Testis (tissue), 3 donors: ENCODE data around the gene SIL1. TPM values are rescaled to one million over a fixed set of nuclear protein-coding genes. Genes with fewer than 3 reads are reported as not detected.

Source experiments
- DNase-seq: peaks from one replicate; pipeline ENCODE4 v3.0.0-alpha.2; 2019
- H3K27ac ChIP-seq, 2 donors: fragments of 200-600 bp; sonication (generic); one replicate each; pipeline ENCODE4 v1.5.1; 2019
- H3K27me3 ChIP-seq: fragments of 200-600 bp; sonication (generic); one replicate; pipeline ENCODE4 v1.5.1; 2019
- H3K36me3 ChIP-seq: fragments of 200-600 bp; sonication (generic); one replicate; pipeline ENCODE4 v1.5.1; 2017; ENCODE audit warnings: low read depth; ENCODE audit errors: missing control alignments
- H3K4me1 ChIP-seq: fragments of 200-600 bp; sonication (generic); one replicate; pipeline ENCODE4 v1.5.1; 2019
- H3K4me3 ChIP-seq, 2 donors: fragments of 200-600 bp; sonication (generic); one replicate each; pipeline ENCODE4 v1.5.1; 2017 to 2019
- H3K9me3 ChIP-seq: fragments of 200-600 bp; sonication (generic); one replicate; pipeline ENCODE4 v1.5.1; 2017
- POLR2A ChIP-seq: fragments of 450-650 bp; IDR thresholded peaks from one replicate; pipeline ENCODE4 v1.6.1; 2017; ENCODE audit warnings: antibody characterized with exemption, mild to moderate bottlenecking, moderate library complexity
- WGBS, 2 donors: methylation state at CpG; one replicate each; pipeline ENCODE4 v1.1.5; 2018; 5-methylcytosine and 5-hydroxymethylcytosine counted together
- intact Hi-C: fragments of 100-400 bp; cut with DNase I; formaldehyde crosslinking; loops from one replicate; pipeline ENCODE4 v1.15.1; 2023; ENCODE audit warnings: low total_unique reads
- polyA plus RNA-seq: library from polyadenylated mRNA; stranded (reverse); fragments of 350-450 nt; fragmentation: Illumina TruSeq; extraction: RNeasy Lipid Tissue Mini Kit (QIAGEN cat#74804); gene quantifications from one replicate; pipeline ENCODE4 v1.2.3, GENCODE V29; 2014; ENCODE audit warnings: low read depth, low replicate concordance; ENCODE audit not compliant: insufficient read depth
- total RNA-seq, 2 donors: library from RNA; depleted of rRNA; stranded (reverse); fragments of >200 nt; gene quantifications; one replicate each; pipeline ENCODE4 v1.2.3, GENCODE V29; 2016
- TF ChIP-seq, protein P1 (sequence below), 3 experiments: fragments of 450-650 bp in 2 of 3; fragments of 200-600 bp in 1 of 3; sonication (generic) in 1 of 3; IDR thresholded peaks; one replicate each; pipeline ENCODE4 v1.5.1; 2016 to 2019; ENCODE audit warnings: antibody characterized with exemption in 3 of 3, mild to moderate bottlenecking in 2 of 3, moderate library complexity in 1 of 3

Gene SIL1
- total and polyA plus RNA-seq, 3 donors from 2014 or later = 86.5 to 116 (median 98.2) TPM

GRCh38 chr5:139158791-139159190, 39.4 kb downstream of the SIL1 start:
- Histone ChIP-seq H3K4me1 (peaks cover 15% of the 10 kb centered on the region), H3K27me3 (no peaks in the 10 kb centered on the region), H3K27ac (no peak overlapping the region), H3K9me3 (no peaks in the 10 kb centered on the region), H3K36me3 (no peaks in the 10 kb centered on the region), H3K4me3 (no peak overlapping the region)
- WGBS, 2 donors = 89 to 97% methylated on average over 1 of the region's 1 CpG
- TF ChIP-seq, protein P1, sequence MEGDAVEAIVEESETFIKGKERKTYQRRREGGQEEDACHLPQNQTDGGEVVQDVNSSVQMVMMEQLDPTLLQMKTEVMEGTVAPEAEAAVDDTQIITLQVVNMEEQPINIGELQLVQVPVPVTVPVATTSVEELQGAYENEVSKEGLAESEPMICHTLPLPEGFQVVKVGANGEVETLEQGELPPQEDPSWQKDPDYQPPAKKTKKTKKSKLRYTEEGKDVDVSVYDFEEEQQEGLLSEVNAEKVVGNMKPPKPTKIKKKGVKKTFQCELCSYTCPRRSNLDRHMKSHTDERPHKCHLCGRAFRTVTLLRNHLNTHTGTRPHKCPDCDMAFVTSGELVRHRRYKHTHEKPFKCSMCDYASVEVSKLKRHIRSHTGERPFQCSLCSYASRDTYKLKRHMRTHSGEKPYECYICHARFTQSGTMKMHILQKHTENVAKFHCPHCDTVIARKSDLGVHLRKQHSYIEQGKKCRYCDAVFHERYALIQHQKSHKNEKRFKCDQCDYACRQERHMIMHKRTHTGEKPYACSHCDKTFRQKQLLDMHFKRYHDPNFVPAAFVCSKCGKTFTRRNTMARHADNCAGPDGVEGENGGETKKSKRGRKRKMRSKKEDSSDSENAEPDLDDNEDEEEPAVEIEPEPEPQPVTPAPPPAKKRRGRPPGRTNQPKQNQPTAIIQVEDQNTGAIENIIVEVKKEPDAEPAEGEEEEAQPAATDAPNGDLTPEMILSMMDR (IDR thresholded peaks at IDR 0.05) = no peak
- no peak for TF ChIP-seq POLR2A
- intact Hi-C loops = no loop called here
- no peak for DNase-seq

- Histone ChIP-seq H3K27me3 (no peaks in the 10 kb centered on the region), H3K4me1 (peaks cover 13% of the 10 kb centered on the region), H3K9me3 (no peaks in the 10 kb centered on the region), H3K36me3 (no peaks in the 10 kb centered on the region), H3K4me3 (no peak overlapping the region), H3K27ac (no peak overlapping the region)
- DNase-seq = no peak
- intact Hi-C loops = no loop called here
- no peak for TF ChIP-seq POLR2A
- TF ChIP-seq, protein P1 (IDR thresholded peaks at IDR 0.05) = no peak
These were observed 40.6 kb downstream of the SIL1 start for GRCh38 chr5:139157556-139157955.

DNA sequence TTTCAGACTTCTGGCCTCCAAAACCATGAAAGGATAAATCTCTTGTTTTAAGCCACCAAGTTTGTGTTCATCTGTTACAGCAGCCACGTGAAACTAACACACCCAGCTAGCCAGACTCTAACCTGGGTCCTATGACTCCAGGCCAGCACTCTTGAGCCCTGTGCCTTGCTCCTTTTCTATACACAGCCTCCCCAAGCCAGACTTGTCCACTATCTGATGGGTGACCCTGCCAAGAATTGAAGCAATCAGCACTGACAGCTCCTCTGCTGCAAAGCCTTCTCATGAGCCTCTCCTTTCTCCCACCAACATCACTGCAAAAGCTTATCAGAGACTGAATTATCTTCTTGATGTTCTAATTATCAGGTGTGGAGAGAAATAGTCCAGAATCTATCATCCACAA, 41.4 kb downstream of the SIL1 start:
- DNase-seq = peak; percentile 27
- no peaks in the 10 kb centered on the region for H3K9me3 ChIP-seq
- H3K4me3 ChIP-seq = no peak overlapping the region
- no peaks in the 10 kb centered on the region for H3K36me3 ChIP-seq
- intact Hi-C loops = no loop called here
- H3K27ac ChIP-seq = no peak overlapping the region
- 69 to 89% methylated on average over 1 of the region's 1 CpG for WGBS, 2 donors
- no peaks in the 10 kb centered on the region for H3K27me3 ChIP-seq
- TF ChIP-seq, protein P1 (IDR thresholded peaks at IDR 0.05) = no peak
- no peak for TF ChIP-seq POLR2A
- H3K4me1 ChIP-seq = peaks cover 9% of the 10 kb centered on the region

DNA sequence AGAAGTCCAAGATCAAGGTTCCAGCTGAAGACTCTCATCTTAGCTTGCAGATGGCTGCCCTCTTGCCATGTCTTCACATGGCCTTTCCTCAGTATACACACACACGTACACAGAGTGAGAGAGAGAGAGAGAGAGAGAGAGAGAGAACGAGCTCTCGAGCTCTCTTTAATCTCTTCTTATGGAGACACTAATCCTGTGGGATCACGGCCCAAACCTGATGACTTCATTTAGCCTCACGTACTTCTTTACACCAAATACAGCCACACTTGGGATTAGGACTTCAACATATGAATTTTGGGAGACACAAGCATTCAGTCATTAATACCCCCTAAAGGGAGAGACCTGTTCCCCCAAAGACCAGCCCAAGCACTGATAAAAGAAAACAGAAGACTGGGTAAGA, 42.8 kb downstream of the SIL1 start:
- 94 to 96% methylated on average over 5 of the region's 5 CpGs for WGBS, 2 donors
- no peak for TF ChIP-seq POLR2A
- TF ChIP-seq, protein P1 (IDR thresholded peaks at IDR 0.05) = no peak
- Histone ChIP-seq H3K4me1 (peaks cover 9% of the 10 kb centered on the region), H3K27me3 (no peaks in the 10 kb centered on the region), H3K36me3 (no peaks in the 10 kb centered on the region), H3K9me3 (no peaks in the 10 kb centered on the region), H3K4me3 (no peak overlapping the region), H3K27ac (no peak overlapping the region)
- no peak for DNase-seq
- intact Hi-C loops = no loop called here

DNA sequence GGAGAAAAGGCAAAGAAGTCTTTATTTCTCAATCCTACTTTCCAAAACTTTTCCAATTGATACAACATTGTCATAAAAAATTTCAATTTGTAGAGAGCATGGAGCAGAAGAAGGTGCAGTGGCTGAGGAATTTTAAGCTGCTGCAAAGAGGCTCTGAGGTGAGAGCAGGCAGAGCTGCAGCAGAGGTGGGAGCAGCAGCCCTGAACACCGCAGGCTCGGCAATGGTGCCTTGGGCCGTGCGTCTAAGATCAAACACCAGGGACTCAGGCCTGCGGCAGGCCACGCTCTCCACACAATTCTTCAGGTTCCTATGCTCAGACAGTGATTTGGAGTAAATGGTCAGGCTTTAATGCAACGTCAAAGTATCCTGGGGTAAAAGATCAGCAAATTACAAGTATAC, 46.3 kb downstream of the SIL1 start:
- Histone ChIP-seq H3K27ac (no peak overlapping the region), H3K9me3 (no peaks in the 10 kb centered on the region), H3K27me3 (no peaks in the 10 kb centered on the region), H3K4me3 (no peak overlapping the region), H3K4me1 (peaks cover 19% of the 10 kb centered on the region), H3K36me3 (no peaks in the 10 kb centered on the region)
- WGBS, 2 donors = 83 to 88% methylated on average over 7 of the region's 7 CpGs
- TF ChIP-seq, protein P1 (IDR thresholded peaks at IDR 0.05) = no peak
- no peak for TF ChIP-seq POLR2A
- intact Hi-C loops = no loop called here
- DNase-seq = no peak
